ENCODE data around the gene ATP11B. TPM values are rescaled to one million over a fixed set of nuclear protein-coding genes. Genes with fewer than 3 reads are reported as not detected.

ATP11B gene
- total and polyA plus RNA-seq, 9 of the 15 experiments (the other 6 are each of a cell fraction or from before 2014, with no cell fraction given) = 11.9 to 68.7 (median 41.8) TPM

DNA sequence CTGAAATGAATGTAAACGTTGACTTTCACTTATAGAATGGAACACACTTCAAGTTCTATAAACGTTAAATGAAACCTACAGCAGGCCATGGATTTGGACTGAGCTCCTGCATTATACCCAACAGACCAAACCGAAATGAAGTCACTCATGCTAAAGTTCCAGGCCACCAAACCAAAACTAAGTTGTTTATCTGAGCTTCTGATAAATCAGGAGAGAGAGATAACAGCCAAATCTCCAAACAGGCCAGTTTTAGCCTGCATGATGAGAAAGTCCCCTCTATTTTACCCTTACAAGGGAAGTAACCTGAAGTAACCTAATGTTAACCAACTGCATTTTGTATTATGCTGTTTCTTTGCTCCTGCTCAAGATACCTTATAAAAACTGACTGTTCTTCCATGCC, 142.5 kb downstream of the ATP11B start:
- Histone ChIP-seq H3K27ac (ENCODE audit: extremely low read depth, low read depth, low read length) (no peak overlapping the region), H2AFZ (ENCODE audit: low read depth, low read length) (no peak overlapping the region), H3K9me1 (ENCODE audit: control insufficient read depth, insufficient read depth, low read length) (no peaks in the 10 kb centered on the region), H4K20me1 (replicated peaks; ENCODE audit: control insufficient read depth, insufficient read depth, low read length) (0 out of 2 replicates have a peak, but pooled peaks cover 2% of the 10 kb centered on the region), H3K79me2 (ENCODE audit: control insufficient read depth, insufficient read depth, low read length) (no peaks in the 10 kb centered on the region), H3K9ac (ENCODE audit: insufficient read depth in 1 of 2, low read depth in 2 of 2, low read length in 2 of 2) (no peak overlapping the region), H3K36me3 (ENCODE audit: control insufficient read depth, insufficient read depth, low read length) (peaks cover 5% of the 10 kb centered on the region; the same call in 1 of the 3 replicates), H3K4me3 (no peak overlapping the region), H3K4me1 (replicated peaks in 1 of 2; ENCODE audit: control insufficient read depth in 2 of 2, insufficient read depth in 2 of 2, low read length in 2 of 2) (peaks cover 0 to 8% of the 10 kb centered on the region in 2 experiments; a peak in 3 of 5 replicates), H3K9me3 (replicated peaks; ENCODE audit: control insufficient read depth, insufficient read depth, low read depth, low read length) (peaks cover 6% of the 10 kb centered on the region; the same call in 1 of the 2 replicates), H3K4me2 (ENCODE audit: insufficient read depth, low read length) (no peak overlapping the region), H3K27me3 (ENCODE audit: control insufficient read depth in 2 of 2, insufficient read depth in 2 of 2, low read length in 2 of 2) (no peaks in the 10 kb centered on the region)
- ATAC-seq = no peak
- no peak for DNase-seq (ENCODE audit: extremely low read depth in 1 of 4, low spot score in 3 of 4)
- BruUV-seq (replicated peaks) = no TSS peak
- ChIA-PET CTCF (ENCODE audit: low intra/inter-chr PET ratio) (no interaction called here), POLR2A (interaction anchor here (1.8 to 2.7 kb wide), 2 partner anchors 10 to 15 kb away, joined by 5 to 6 read pairs; no protein-coding TSS in a partner anchor)
- no peak for FAIRE-seq
- in situ Hi-C loops (cut with MboI) = no loop called here
- 24% methylated on average over 3 of the region's 3 CpGs for WGBS (ENCODE audit: insufficient coverage, low coverage, missing lambda C conversion rate)
- intact Hi-C loops (cut with micrococcal nuclease) = no loop called here
- TF ChIP-seq, protein P1, sequence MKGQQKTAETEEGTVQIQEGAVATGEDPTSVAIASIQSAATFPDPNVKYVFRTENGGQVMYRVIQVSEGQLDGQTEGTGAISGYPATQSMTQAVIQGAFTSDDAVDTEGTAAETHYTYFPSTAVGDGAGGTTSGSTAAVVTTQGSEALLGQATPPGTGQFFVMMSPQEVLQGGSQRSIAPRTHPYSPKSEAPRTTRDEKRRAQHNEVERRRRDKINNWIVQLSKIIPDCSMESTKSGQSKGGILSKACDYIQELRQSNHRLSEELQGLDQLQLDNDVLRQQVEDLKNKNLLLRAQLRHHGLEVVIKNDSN (CRISPR knock-in tag; IDR thresholded peaks at IDR 0.05) = no peak
- TF ChIP-seq, protein P2, sequence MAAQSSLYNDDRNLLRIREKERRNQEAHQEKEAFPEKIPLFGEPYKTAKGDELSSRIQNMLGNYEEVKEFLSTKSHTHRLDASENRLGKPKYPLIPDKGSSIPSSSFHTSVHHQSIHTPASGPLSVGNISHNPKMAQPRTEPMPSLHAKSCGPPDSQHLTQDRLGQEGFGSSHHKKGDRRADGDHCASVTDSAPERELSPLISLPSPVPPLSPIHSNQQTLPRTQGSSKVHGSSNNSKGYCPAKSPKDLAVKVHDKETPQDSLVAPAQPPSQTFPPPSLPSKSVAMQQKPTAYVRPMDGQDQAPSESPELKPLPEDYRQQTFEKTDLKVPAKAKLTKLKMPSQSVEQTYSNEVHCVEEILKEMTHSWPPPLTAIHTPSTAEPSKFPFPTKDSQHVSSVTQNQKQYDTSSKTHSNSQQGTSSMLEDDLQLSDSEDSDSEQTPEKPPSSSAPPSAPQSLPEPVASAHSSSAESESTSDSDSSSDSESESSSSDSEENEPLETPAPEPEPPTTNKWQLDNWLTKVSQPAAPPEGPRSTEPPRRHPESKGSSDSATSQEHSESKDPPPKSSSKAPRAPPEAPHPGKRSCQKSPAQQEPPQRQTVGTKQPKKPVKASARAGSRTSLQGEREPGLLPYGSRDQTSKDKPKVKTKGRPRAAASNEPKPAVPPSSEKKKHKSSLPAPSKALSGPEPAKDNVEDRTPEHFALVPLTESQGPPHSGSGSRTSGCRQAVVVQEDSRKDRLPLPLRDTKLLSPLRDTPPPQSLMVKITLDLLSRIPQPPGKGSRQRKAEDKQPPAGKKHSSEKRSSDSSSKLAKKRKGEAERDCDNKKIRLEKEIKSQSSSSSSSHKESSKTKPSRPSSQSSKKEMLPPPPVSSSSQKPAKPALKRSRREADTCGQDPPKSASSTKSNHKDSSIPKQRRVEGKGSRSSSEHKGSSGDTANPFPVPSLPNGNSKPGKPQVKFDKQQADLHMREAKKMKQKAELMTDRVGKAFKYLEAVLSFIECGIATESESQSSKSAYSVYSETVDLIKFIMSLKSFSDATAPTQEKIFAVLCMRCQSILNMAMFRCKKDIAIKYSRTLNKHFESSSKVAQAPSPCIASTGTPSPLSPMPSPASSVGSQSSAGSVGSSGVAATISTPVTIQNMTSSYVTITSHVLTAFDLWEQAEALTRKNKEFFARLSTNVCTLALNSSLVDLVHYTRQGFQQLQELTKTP (IDR thresholded peaks at IDR 0.05; ENCODE audit: low read depth in 1 of 2, partially characterized antibody in 2 of 2) = no peak
- TF ChIP-seq ZNF239 (CRISPR knock-in tag; IDR thresholded peaks at IDR 0.05) = 0 out of 2 replicates have a peak, but pooled peaks have one; percentile 49
- no peak for TF ChIP-seq CHD1 (IDR thresholded peaks at IDR 0.05; ENCODE audit: low read length)
- no peak for TF ChIP-seq EGR1 (conservative IDR thresholded peaks at IDR 0.05)
- TF ChIP-seq, protein P3, sequence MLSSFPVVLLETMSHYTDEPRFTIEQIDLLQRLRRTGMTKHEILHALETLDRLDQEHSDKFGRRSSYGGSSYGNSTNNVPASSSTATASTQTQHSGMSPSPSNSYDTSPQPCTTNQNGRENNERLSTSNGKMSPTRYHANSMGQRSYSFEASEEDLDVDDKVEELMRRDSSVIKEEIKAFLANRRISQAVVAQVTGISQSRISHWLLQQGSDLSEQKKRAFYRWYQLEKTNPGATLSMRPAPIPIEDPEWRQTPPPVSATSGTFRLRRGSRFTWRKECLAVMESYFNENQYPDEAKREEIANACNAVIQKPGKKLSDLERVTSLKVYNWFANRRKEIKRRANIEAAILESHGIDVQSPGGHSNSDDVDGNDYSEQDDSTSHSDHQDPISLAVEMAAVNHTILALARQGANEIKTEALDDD (IDR thresholded peaks at IDR 0.05) = peak; percentile 78
- TF ChIP-seq, protein P4, sequence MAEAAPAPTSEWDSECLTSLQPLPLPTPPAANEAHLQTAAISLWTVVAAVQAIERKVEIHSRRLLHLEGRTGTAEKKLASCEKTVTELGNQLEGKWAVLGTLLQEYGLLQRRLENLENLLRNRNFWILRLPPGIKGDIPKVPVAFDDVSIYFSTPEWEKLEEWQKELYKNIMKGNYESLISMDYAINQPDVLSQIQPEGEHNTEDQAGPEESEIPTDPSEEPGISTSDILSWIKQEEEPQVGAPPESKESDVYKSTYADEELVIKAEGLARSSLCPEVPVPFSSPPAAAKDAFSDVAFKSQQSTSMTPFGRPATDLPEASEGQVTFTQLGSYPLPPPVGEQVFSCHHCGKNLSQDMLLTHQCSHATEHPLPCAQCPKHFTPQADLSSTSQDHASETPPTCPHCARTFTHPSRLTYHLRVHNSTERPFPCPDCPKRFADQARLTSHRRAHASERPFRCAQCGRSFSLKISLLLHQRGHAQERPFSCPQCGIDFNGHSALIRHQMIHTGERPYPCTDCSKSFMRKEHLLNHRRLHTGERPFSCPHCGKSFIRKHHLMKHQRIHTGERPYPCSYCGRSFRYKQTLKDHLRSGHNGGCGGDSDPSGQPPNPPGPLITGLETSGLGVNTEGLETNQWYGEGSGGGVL (CRISPR knock-in tag; IDR thresholded peaks at IDR 0.05) = no peak
- peak; percentile 61; the same call in 1 of the 2 replicates for TF ChIP-seq ZNF175 (CRISPR knock-in tag; IDR thresholded peaks at IDR 0.05; ENCODE audit: low read depth)
- no peak for TF ChIP-seq SAFB2 (IDR thresholded peaks at IDR 0.05; ENCODE audit: borderline replicate concordance, low read depth, low read length, severe bottlenecking)
- TF ChIP-seq ZNF511 (CRISPR knock-in tag; IDR thresholded peaks at IDR 0.05) = no peak
- TF ChIP-seq ZNF395 (CRISPR knock-in tag; IDR thresholded peaks at IDR 0.05) = peak; percentile 71
